ENCODE measurements around the gene COL18A1.

COL18A1 gene

DNA sequence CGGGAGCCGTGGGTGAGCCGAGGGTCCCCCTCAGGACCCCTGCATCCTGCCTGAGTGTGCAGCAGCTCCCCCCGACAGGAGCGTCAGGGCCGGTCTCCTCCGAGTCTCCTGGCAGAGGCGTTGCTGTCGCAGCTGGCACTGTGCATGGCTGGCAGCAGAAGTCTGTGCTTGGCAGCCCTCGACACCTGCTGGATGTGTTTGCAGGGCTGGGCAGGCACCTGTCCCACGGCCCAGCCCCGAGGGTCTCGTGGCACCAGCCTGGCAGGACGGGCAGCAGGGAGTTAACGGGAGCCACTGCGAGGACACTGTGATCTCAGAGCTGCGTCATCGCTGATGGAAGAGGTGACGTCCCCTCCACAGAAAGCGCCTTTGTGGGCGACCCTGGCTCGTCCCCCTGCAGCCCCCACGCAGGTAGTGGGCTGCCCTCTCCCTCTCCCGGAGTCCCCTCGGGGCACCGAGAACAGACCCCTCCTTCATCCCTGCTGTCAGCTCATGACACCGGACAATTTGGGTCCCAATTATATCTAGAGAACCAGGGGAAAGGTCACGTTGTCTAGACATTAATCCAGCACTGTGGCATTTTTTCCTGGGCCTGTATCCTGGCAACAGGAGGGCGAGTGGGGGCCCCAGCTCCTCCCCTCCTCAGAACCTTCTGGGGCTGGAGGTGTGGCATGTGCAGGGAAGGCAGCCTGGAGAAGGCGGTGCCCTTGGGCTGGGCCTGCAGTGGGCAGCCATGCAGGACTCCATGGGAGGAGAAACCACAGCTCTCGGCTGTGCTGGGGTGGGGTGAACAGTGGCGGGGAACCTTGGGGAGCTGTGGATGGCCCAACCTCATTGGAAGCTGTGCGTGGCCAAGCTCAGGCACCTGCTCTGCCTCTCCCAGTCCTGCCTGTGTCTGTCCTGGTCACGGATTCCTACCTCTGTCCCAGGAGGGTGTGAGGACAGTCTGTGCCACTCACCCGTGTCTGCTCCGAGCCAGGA is 15.4 kb downstream of the COL18A1 start:
- Histone ChIP-seq H3K4me1 (ENCODE audit: control insufficient read depth in 1 of 2, insufficient read depth in 2 of 2, low read length in 2 of 2) (peaks cover 18 to 22% of the 10 kb centered on the region in 2 donors), H3K27me3 (ENCODE audit: control insufficient read depth in 1 of 2, insufficient read depth in 2 of 2, low read length in 2 of 2) (peaks cover 0 to 3% of the 10 kb centered on the region in 2 donors), H3K9me3 (ENCODE audit: control insufficient read depth in 1 of 2, low read length in 2 of 2) (no peaks in the 10 kb centered on the region), H3K4me3 (ENCODE audit: low read depth in 1 of 2, low read length in 2 of 2) (no peak overlapping the region), H3K9ac (ENCODE audit: low read depth in 1 of 2, low read length in 2 of 2) (peak overlapping the region in 1 of 2 donors; percentile 33), H3K36me3 (ENCODE audit: control insufficient read depth in 1 of 2, insufficient read depth in 2 of 2, low read length in 2 of 2) (no peaks in the 10 kb centered on the region), H3K27ac (ENCODE audit: low read depth, low read length) (peak overlapping the region; percentile 6)

DNA sequence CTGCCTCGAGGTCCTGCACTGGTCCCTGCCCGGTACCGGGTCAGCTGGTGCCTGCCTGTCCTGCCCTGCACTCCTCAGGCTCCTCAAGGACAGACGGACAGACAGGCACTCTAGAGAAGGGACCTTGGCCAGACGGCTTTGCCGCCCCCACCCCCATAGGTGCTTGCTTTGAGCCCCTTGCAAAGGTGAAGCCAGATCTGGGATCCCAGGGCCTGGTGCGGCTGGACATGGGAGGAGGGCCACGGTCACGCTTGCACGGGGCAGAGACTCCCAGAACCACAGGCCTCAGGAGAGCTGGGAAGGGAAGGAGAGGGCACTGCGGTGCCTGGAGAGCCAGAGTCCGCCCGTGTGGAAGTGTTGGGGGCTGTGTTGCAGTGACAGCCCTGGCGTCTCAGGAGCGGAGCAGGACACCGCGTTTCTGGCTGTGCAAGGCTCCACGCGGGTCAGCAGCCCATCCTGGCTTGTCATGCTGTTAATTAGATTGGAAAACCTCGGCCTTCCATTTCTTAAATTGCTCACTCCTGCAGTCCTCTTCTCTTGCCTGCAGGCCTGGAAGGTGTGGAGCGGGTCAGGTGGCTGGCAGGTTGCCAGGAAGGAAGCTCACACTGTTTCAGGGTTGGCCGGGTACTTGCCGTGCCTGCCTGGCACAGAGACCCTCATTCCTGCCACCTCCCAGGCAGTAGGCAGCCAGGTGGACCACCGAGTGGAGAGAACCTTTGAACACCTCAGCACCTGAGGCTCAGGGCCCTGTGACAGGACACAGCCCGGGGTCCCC is 16.3 kb downstream of the COL18A1 start:
- no peak overlapping the region for H3K9ac ChIP-seq (ENCODE audit: low read depth in 1 of 2, low read length in 2 of 2)
- no peak overlapping the region for H3K4me3 ChIP-seq (ENCODE audit: low read depth in 1 of 2, low read length in 2 of 2)
- peak overlapping the region; percentile 17 for H3K27ac ChIP-seq (ENCODE audit: low read depth, low read length)
- no peaks in the 10 kb centered on the region for H3K36me3 ChIP-seq (ENCODE audit: control insufficient read depth in 1 of 2, insufficient read depth in 2 of 2, low read length in 2 of 2)
- H3K9me3 ChIP-seq (ENCODE audit: control insufficient read depth in 1 of 2, low read length in 2 of 2) = no peaks in the 10 kb centered on the region
- H3K27me3 ChIP-seq (ENCODE audit: control insufficient read depth in 1 of 2, insufficient read depth in 2 of 2, low read length in 2 of 2) = peaks cover 0 to 3% of the 10 kb centered on the region in 2 donors
- peaks cover 18 to 22% of the 10 kb centered on the region in 2 donors for H3K4me1 ChIP-seq (ENCODE audit: control insufficient read depth in 1 of 2, insufficient read depth in 2 of 2, low read length in 2 of 2)

- no peaks in the 10 kb centered on the region for H3K36me3 ChIP-seq (ENCODE audit: control insufficient read depth in 1 of 2, insufficient read depth in 2 of 2, low read length in 2 of 2)
- H3K4me1 ChIP-seq (ENCODE audit: control insufficient read depth in 1 of 2, insufficient read depth in 2 of 2, low read length in 2 of 2) = peaks cover 18 to 22% of the 10 kb centered on the region in 2 donors
- no peaks in the 10 kb centered on the region for H3K9me3 ChIP-seq (ENCODE audit: control insufficient read depth in 1 of 2, low read length in 2 of 2)
- no peak overlapping the region for H3K4me3 ChIP-seq (ENCODE audit: low read depth in 1 of 2, low read length in 2 of 2)
- peak overlapping the region; percentile 22 for H3K27ac ChIP-seq (ENCODE audit: low read depth, low read length)
- H3K9ac ChIP-seq (ENCODE audit: low read depth in 1 of 2, low read length in 2 of 2) = no peak overlapping the region
- H3K27me3 ChIP-seq (ENCODE audit: control insufficient read depth in 1 of 2, insufficient read depth in 2 of 2, low read length in 2 of 2) = peaks cover 0 to 3% of the 10 kb centered on the region in 2 donors
Observed at GRCh38 chr21:45421846-45422775, 17.1 kb downstream of the COL18A1 start.

GRCh38 chr21:45423201-45423955 is 18.4 kb downstream of the COL18A1 start:
- Histone ChIP-seq H3K4me3 (ENCODE audit: low read depth in 1 of 2, low read length in 2 of 2) (no peak overlapping the region), H3K27me3 (ENCODE audit: control insufficient read depth in 1 of 2, insufficient read depth in 2 of 2, low read length in 2 of 2) (peaks cover 0 to 3% of the 10 kb centered on the region in 2 donors), H3K36me3 (ENCODE audit: control insufficient read depth in 1 of 2, insufficient read depth in 2 of 2, low read length in 2 of 2) (no peaks in the 10 kb centered on the region), H3K9ac (ENCODE audit: low read depth in 1 of 2, low read length in 2 of 2) (no peak overlapping the region), H3K4me1 (ENCODE audit: control insufficient read depth in 1 of 2, insufficient read depth in 2 of 2, low read length in 2 of 2) (peaks cover 18 to 22% of the 10 kb centered on the region in 2 donors), H3K27ac (ENCODE audit: low read depth, low read length) (peak overlapping the region; percentile 62), H3K9me3 (ENCODE audit: control insufficient read depth in 1 of 2, low read length in 2 of 2) (no peaks in the 10 kb centered on the region)

- Histone ChIP-seq H3K9me3 (ENCODE audit: control insufficient read depth in 1 of 2, low read length in 2 of 2) (no peaks in the 10 kb centered on the region), H3K4me3 (ENCODE audit: low read depth in 1 of 2, low read length in 2 of 2) (no peak overlapping the region), H3K4me1 (ENCODE audit: control insufficient read depth in 1 of 2, insufficient read depth in 2 of 2, low read length in 2 of 2) (peaks cover 18 to 22% of the 10 kb centered on the region in 2 donors), H3K36me3 (ENCODE audit: control insufficient read depth in 1 of 2, insufficient read depth in 2 of 2, low read length in 2 of 2) (no peaks in the 10 kb centered on the region), H3K27me3 (ENCODE audit: control insufficient read depth in 1 of 2, insufficient read depth in 2 of 2, low read length in 2 of 2) (no peaks in the 10 kb centered on the region), H3K27ac (ENCODE audit: low read depth, low read length) (peak overlapping the region; percentile 56), H3K9ac (ENCODE audit: low read depth in 1 of 2, low read length in 2 of 2) (no peak overlapping the region)
Observed at GRCh38 chr21:45423968-45424853, 19.2 kb downstream of the COL18A1 start.

GRCh38 chr21:45424854-45425795 is 20.2 kb downstream of the COL18A1 start:
- Histone ChIP-seq H3K27me3 (ENCODE audit: control insufficient read depth in 1 of 2, insufficient read depth in 2 of 2, low read length in 2 of 2) (no peaks in the 10 kb centered on the region), H3K4me3 (ENCODE audit: low read depth in 1 of 2, low read length in 2 of 2) (no peak overlapping the region), H3K9me3 (ENCODE audit: control insufficient read depth in 1 of 2, low read length in 2 of 2) (no peaks in the 10 kb centered on the region), H3K9ac (ENCODE audit: low read depth in 1 of 2, low read length in 2 of 2) (no peak overlapping the region), H3K27ac (ENCODE audit: low read depth, low read length) (peak overlapping the region; percentile 20), H3K36me3 (ENCODE audit: control insufficient read depth in 1 of 2, insufficient read depth in 2 of 2, low read length in 2 of 2) (no peaks in the 10 kb centered on the region), H3K4me1 (ENCODE audit: control insufficient read depth in 1 of 2, insufficient read depth in 2 of 2, low read length in 2 of 2) (peaks cover 18% of the 10 kb centered on the region in 2 donors)

GRCh38 chr21:45427331-45428271 is 22.6 kb downstream of the COL18A1 start:
- H3K9ac ChIP-seq (ENCODE audit: low read depth in 1 of 2, low read length in 2 of 2) = no peak overlapping the region
- H3K4me3 ChIP-seq (ENCODE audit: low read depth in 1 of 2, low read length in 2 of 2) = no peak overlapping the region
- no peaks in the 10 kb centered on the region for H3K36me3 ChIP-seq (ENCODE audit: control insufficient read depth in 1 of 2, insufficient read depth in 2 of 2, low read length in 2 of 2)
- peak overlapping the region; percentile 32 for H3K27ac ChIP-seq (ENCODE audit: low read depth, low read length)
- peaks cover 0 to 3% of the 10 kb centered on the region in 2 donors for H3K4me1 ChIP-seq (ENCODE audit: control insufficient read depth in 1 of 2, insufficient read depth in 2 of 2, low read length in 2 of 2)
- H3K27me3 ChIP-seq (ENCODE audit: control insufficient read depth in 1 of 2, insufficient read depth in 2 of 2, low read length in 2 of 2) = no peaks in the 10 kb centered on the region
- no peaks in the 10 kb centered on the region for H3K9me3 ChIP-seq (ENCODE audit: control insufficient read depth in 1 of 2, low read length in 2 of 2)
